GM06990 (cell line): ENCODE measurements around the gene COL4A6.

Source experiments
- DNase-seq: peaks from one replicate; pipeline ENCODE4 v3.0.0-alpha.2; 2011; ENCODE audit not compliant: insufficient read length; ENCODE audit errors: extremely low read depth
- H3K27me3 ChIP-seq: replicated peaks from 2 replicates; pipeline ENCODE4 v1.6.0; 2011; ENCODE audit warnings: low read length; ENCODE audit not compliant: control insufficient read depth, insufficient read depth
- H3K36me3 ChIP-seq: 2 replicates; pipeline ENCODE4 v1.5.1; 2011; ENCODE audit warnings: low read length; ENCODE audit not compliant: control insufficient read depth, insufficient read depth
- H3K4me3 ChIP-seq: replicated peaks from 2 replicates; pipeline ENCODE4 v1.5.1; 2011; ENCODE audit warnings: low read depth, mild to moderate bottlenecking, control low read depth, low read length
- CTCF ChIP-seq: IDR thresholded peaks from 2 replicates; pipeline ENCODE4 v1.5.1; 2011; ENCODE audit warnings: low read length, control low read depth, mild to moderate bottlenecking, inconsistent platforms; ENCODE audit not compliant: insufficient read depth, poor library complexity, severe bottlenecking

Gene COL4A6

GRCh38 chrX:108159028-108159670, 279.1 kb downstream of the COL4A6 start:
- DNase-seq = no peak
- no peaks in the 10 kb centered on the region for H3K27me3 ChIP-seq

GRCh38 chrX:108157628-108158027, 280.6 kb downstream of the COL4A6 start:
- no peak for TF ChIP-seq CTCF
- H3K36me3 ChIP-seq = no peaks in the 10 kb centered on the region; the same call in 1 of the 2 replicates
- no peak for DNase-seq
- no peaks in the 10 kb centered on the region for H3K27me3 ChIP-seq
- H3K4me3 ChIP-seq = no peak overlapping the region

More at GRCh38 chrX:108159028-108159670, 279.1 kb downstream of the COL4A6 start:
- no peak for TF ChIP-seq CTCF
- Histone ChIP-seq H3K36me3 (no peaks in the 10 kb centered on the region; the same call in 1 of the 2 replicates), H3K4me3 (no peak overlapping the region)

GRCh38 chrX:108156934-108157466, 281.2 kb downstream of the COL4A6 start:
- TF ChIP-seq CTCF = no peak
- no peak for DNase-seq
- no peak overlapping the region for H3K4me3 ChIP-seq
- no peaks in the 10 kb centered on the region; the same call in 1 of the 2 replicates for H3K36me3 ChIP-seq
- H3K27me3 ChIP-seq = no peaks in the 10 kb centered on the region

GRCh38 chrX:108156082-108156481, 282.1 kb downstream of the COL4A6 start:
- no peaks in the 10 kb centered on the region for H3K27me3 ChIP-seq
- no peak for TF ChIP-seq CTCF
- H3K36me3 ChIP-seq = no peaks in the 10 kb centered on the region; the same call in 1 of the 2 replicates
- H3K4me3 ChIP-seq = no peak overlapping the region
- no peak for DNase-seq

- TF ChIP-seq CTCF = no peak
- no peak for DNase-seq
These were observed 289.7 kb downstream of the COL4A6 start for GRCh38 chrX:108148524-108148923.

More at GRCh38 chrX:108148524-108148923, 289.7 kb downstream of the COL4A6 start:
- Histone ChIP-seq H3K4me3 (no peak overlapping the region), H3K36me3 (no peaks in the 10 kb centered on the region; the same call in 1 of the 2 replicates), H3K27me3 (no peaks in the 10 kb centered on the region)
